GM23338 (cell line): Measurements from ENCODE around the gene PTGDS.

Source experiments
- CREB1 ChIP-seq: fragments of 250-450 bp; sonication (Bioruptor Pico); IDR thresholded peaks from 2 replicates; pipeline ENCODE4 v1.5.0; 2020; ENCODE audit warnings: low read depth, mild to moderate bottlenecking, moderate library complexity
- EZH2 ChIP-seq: fragments of 200-600 bp; sonication (generic); IDR thresholded peaks from one replicate; pipeline ENCODE4 v1.8.0; 2017; ENCODE audit warnings: antibody characterized with exemption, mild to moderate bottlenecking, low read depth; ENCODE audit not compliant: unreplicated experiment
- EZH2phosphoT487 ChIP-seq: fragments of 200-600 bp; sonication (generic); IDR thresholded peaks from one replicate; pipeline ENCODE4 v1.8.1; 2018; ENCODE audit warnings: antibody characterized with exemption; ENCODE audit not compliant: unreplicated experiment
- JUNB ChIP-seq: IDR thresholded peaks from one replicate; pipeline ENCODE4 v1.6.1; 2016; ENCODE audit warnings: antibody characterized with exemption; ENCODE audit not compliant: unreplicated experiment
- POLR2AphosphoS5 ChIP-seq: IDR thresholded peaks from 2 replicates; pipeline ENCODE4 v1.6.1; 2016; ENCODE audit warnings: antibody characterized with exemption, low read depth
- TF ChIP-seq, protein P1 (sequence below), 2 experiments: fragments of 200-600 bp in 1 of 2; sonication (generic) in 1 of 2; conservative IDR thresholded peaks; 2 replicates each; pipeline versions ENCODE4 v1.5.1 to v1.6.1; 2016 to 2017; ENCODE audit warnings: antibody characterized with exemption in 2 of 2, low read depth in 2 of 2, mild to moderate bottlenecking in 2 of 2, moderate library complexity in 1 of 2
- TF ChIP-seq, protein P2 (sequence below): IDR thresholded peaks from one replicate; pipeline ENCODE4 v1.6.1; 2018; ENCODE audit warnings: antibody characterized with exemption; ENCODE audit not compliant: unreplicated experiment

DNA sequence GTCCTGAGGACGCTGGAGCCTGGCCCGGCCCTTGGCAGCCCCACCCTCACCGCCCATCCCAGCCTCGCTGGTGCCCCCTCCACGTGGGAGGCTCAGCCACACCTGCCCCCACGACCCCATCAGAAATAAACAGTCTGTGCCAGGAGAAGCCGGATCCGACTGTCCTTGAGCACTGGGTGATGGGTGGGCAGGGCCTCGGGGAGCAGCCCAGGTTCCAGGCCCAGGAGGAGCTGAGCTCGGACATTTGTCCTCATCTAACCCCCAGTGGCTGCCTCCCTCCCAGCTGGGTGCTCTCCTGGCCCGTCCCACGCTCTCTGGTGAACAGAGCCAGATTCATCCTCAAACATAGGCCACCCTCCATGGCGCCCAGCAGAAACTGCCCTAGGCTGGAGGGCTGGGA is 4.6 kb upstream of the PTGDS start:
- TF ChIP-seq, protein P1, sequence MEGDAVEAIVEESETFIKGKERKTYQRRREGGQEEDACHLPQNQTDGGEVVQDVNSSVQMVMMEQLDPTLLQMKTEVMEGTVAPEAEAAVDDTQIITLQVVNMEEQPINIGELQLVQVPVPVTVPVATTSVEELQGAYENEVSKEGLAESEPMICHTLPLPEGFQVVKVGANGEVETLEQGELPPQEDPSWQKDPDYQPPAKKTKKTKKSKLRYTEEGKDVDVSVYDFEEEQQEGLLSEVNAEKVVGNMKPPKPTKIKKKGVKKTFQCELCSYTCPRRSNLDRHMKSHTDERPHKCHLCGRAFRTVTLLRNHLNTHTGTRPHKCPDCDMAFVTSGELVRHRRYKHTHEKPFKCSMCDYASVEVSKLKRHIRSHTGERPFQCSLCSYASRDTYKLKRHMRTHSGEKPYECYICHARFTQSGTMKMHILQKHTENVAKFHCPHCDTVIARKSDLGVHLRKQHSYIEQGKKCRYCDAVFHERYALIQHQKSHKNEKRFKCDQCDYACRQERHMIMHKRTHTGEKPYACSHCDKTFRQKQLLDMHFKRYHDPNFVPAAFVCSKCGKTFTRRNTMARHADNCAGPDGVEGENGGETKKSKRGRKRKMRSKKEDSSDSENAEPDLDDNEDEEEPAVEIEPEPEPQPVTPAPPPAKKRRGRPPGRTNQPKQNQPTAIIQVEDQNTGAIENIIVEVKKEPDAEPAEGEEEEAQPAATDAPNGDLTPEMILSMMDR (conservative IDR thresholded peaks at IDR 0.05; ENCODE audit: low read depth in 2 of 2), result no peak
- TF ChIP-seq EZH2 (no peak), POLR2AphosphoS5 (no peak), EZH2phosphoT487 (no peak), JUNB (no peak), CREB1 (CRISPR knock-in tag) (no peak)
- TF ChIP-seq, protein P2, sequence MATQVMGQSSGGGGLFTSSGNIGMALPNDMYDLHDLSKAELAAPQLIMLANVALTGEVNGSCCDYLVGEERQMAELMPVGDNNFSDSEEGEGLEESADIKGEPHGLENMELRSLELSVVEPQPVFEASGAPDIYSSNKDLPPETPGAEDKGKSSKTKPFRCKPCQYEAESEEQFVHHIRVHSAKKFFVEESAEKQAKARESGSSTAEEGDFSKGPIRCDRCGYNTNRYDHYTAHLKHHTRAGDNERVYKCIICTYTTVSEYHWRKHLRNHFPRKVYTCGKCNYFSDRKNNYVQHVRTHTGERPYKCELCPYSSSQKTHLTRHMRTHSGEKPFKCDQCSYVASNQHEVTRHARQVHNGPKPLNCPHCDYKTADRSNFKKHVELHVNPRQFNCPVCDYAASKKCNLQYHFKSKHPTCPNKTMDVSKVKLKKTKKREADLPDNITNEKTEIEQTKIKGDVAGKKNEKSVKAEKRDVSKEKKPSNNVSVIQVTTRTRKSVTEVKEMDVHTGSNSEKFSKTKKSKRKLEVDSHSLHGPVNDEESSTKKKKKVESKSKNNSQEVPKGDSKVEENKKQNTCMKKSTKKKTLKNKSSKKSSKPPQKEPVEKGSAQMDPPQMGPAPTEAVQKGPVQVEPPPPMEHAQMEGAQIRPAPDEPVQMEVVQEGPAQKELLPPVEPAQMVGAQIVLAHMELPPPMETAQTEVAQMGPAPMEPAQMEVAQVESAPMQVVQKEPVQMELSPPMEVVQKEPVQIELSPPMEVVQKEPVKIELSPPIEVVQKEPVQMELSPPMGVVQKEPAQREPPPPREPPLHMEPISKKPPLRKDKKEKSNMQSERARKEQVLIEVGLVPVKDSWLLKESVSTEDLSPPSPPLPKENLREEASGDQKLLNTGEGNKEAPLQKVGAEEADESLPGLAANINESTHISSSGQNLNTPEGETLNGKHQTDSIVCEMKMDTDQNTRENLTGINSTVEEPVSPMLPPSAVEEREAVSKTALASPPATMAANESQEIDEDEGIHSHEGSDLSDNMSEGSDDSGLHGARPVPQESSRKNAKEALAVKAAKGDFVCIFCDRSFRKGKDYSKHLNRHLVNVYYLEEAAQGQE, result no peak
